Endothelial cell of umbilical vein (primary cell): ENCODE measurements around the gene LHCGR. TPM values are rescaled to one million over a fixed set of nuclear protein-coding genes. Genes with fewer than 3 reads are reported as not detected.

Experiments used
- BruUV-seq: library from RNA; stranded (reverse); fragments of 400-500 nt; replicated peaks from 2 replicates; lab custom pipeline; 2021; lab: Mats Ljungman, UMichigan
- CTCF ChIA-PET: fragments of 300-600, 350-600 bp; sonication (Branson Sonifier 250); formaldehyde crosslinking; loops from one replicate; lab custom pipeline; 2021; ENCODE audit warnings: antibody characterized with exemption, inconsistent platforms; lab: Charles Lee
- POLR2A ChIA-PET: fragments of 300-600, 350-600 bp; sonication (Branson Sonifier 250); formaldehyde crosslinking; loops from one replicate; lab custom pipeline; 2021; ENCODE audit warnings: antibody characterized with exemption, inconsistent platforms; lab: Charles Lee
- DNase-seq: peaks from one replicate; pipeline ENCODE4 v3.0.0-alpha.2; 2011; ENCODE audit warnings: low read depth, low spot score
- FAIRE-seq: peaks from 2 replicates; lab custom pipeline; 2011; peaks lifted over from hg19 to GRCh38; lab: Jason Lieb, UNC
- H2AFZ ChIP-seq: 2 replicates; pipeline ENCODE4 v1.6.0; 2012; ENCODE audit warnings: low read depth, low read length, control low read depth, inconsistent platforms
- H3K27ac ChIP-seq: 2 replicates; pipeline ENCODE4 v1.5.1; 2011; ENCODE audit warnings: low read depth, mild to moderate bottlenecking, control low read depth, low read length, moderate library complexity; ENCODE audit not compliant: insufficient read depth
- H3K27me3 ChIP-seq, 2 experiments: 2 replicates each; pipeline versions ENCODE4 v1.6.0 to v1.6.1; 2011; ENCODE audit warnings: low read length in 2 of 2, mixed read lengths in 1 of 2; ENCODE audit not compliant: control insufficient read depth in 2 of 2, insufficient read depth in 2 of 2
- H3K36me3 ChIP-seq, 2 experiments: 2 replicates in 1 of 2; 3 replicates in 1 of 2; pipeline ENCODE4 v1.5.1; 2011; ENCODE audit warnings: low read length in 2 of 2, mild to moderate bottlenecking in 1 of 2, moderate library complexity in 1 of 2; ENCODE audit not compliant: control insufficient read depth in 2 of 2, insufficient read depth in 2 of 2; ENCODE audit errors: extremely low read depth in 1 of 2
- H3K4me1 ChIP-seq: 3 replicates; pipeline ENCODE4 v1.5.1; 2011; ENCODE audit warnings: mild to moderate bottlenecking, low read length; ENCODE audit not compliant: control insufficient read depth, insufficient read depth; ENCODE audit errors: extremely low read depth
- H3K4me2 ChIP-seq: 2 replicates; pipeline ENCODE4 v1.6.1; 2011; ENCODE audit warnings: low read length, control low read depth, mixed read lengths; ENCODE audit not compliant: insufficient read depth
- H3K4me3 ChIP-seq, 3 experiments: fragments of 200-600 bp in 1 of 3; sonication (generic), shearing (Covaris generic) in 1 of 3; replicated peaks in 1 of 3; 2 replicates each; pipeline ENCODE4 v1.5.1; 2011 to 2016; ENCODE audit warnings: control low read depth in 3 of 3, low read length in 3 of 3, mild to moderate bottlenecking in 2 of 3, inconsistent platforms in 1 of 3, low read depth in 1 of 3, moderate library complexity in 1 of 3; ENCODE audit not compliant: insufficient read depth in 1 of 3
- H3K79me2 ChIP-seq: 2 replicates; pipeline ENCODE4 v1.6.0; 2012; ENCODE audit warnings: low read length, inconsistent platforms; ENCODE audit not compliant: control insufficient read depth, insufficient read depth
- H3K9ac ChIP-seq: replicated peaks from 2 replicates; pipeline ENCODE3; 2011; ENCODE audit warnings: low read length, control low read depth; ENCODE audit not compliant: insufficient read depth; ENCODE audit errors: extremely low read depth
- H3K9me1 ChIP-seq: replicated peaks from 3 replicates; pipeline ENCODE4 v1.6.0; 2011; ENCODE audit warnings: mild to moderate bottlenecking, low read length; ENCODE audit not compliant: control insufficient read depth, insufficient read depth; ENCODE audit errors: extremely low read depth
- H3K9me3 ChIP-seq: replicated peaks from 2 replicates; pipeline ENCODE4 v1.5.1; 2012; ENCODE audit warnings: low read length, inconsistent platforms; ENCODE audit not compliant: control insufficient read depth, insufficient read depth
- H4K20me1 ChIP-seq: replicated peaks from 2 replicates; pipeline ENCODE3; 2011; ENCODE audit warnings: mild to moderate bottlenecking, low read length; ENCODE audit not compliant: control insufficient read depth, insufficient read depth; ENCODE audit errors: extremely low read depth
- EZH2 ChIP-seq: IDR thresholded peaks from 2 replicates; pipeline ENCODE4 v1.6.1; 2012; ENCODE audit warnings: borderline replicate concordance, low read depth, mild to moderate bottlenecking, moderate library complexity, low read length, inconsistent platforms; ENCODE audit not compliant: severe bottlenecking
- FOS ChIP-seq: IDR thresholded peaks from 2 replicates; pipeline ENCODE4 v1.6.1; 2011; ENCODE audit warnings: mild to moderate bottlenecking, low read length, moderate library complexity, borderline replicate concordance; ENCODE audit not compliant: insufficient read depth
- GATA2 ChIP-seq: IDR thresholded peaks from 2 replicates; pipeline ENCODE4 v1.7.0; 2011; ENCODE audit warnings: low read depth, mild to moderate bottlenecking, moderate library complexity, mixed read lengths, low read length; ENCODE audit not compliant: insufficient read length, insufficient read depth
- JUN ChIP-seq: IDR thresholded peaks from 2 replicates; pipeline ENCODE4 v1.6.1; 2011; ENCODE audit warnings: borderline replicate concordance, low read depth; ENCODE audit not compliant: insufficient read length, insufficient read depth
- MYC ChIP-seq: IDR thresholded peaks from one replicate; pipeline ENCODE4 v1.6.1; 2011; ENCODE audit warnings: mild to moderate bottlenecking, low read depth, low read length
- POLR2A ChIP-seq: IDR thresholded peaks from 2 replicates; pipeline ENCODE4 v1.6.1; 2012; ENCODE audit warnings: low read depth, mild to moderate bottlenecking, control low read depth, low read length
- POLR2AphosphoS5 ChIP-seq: IDR thresholded peaks from 2 replicates; pipeline ENCODE4 v1.6.1; 2012; ENCODE audit warnings: low read depth, mild to moderate bottlenecking, control low read depth, low read length, moderate library complexity; ENCODE audit not compliant: insufficient read depth
- dilution Hi-C: fragments of 300-500 bp; cut with MboI; formaldehyde crosslinking; loops from one replicate; pipeline ENCODE4 v1.15.0; 2019; ENCODE audit warnings: low sequenced_read_pairs; ENCODE audit not compliant: extremely low pct_ligation_motif_present
- intact Hi-C: fragments of 100-400 bp; cut with micrococcal nuclease; formaldehyde crosslinking; loops from one replicate; pipeline ENCODE4 v1.10.0; 2022
- polyA plus RNA-seq, 4 experiments: library from polyadenylated mRNA; depleted of rRNA in 3 of 4; stranded (reverse) in 3 of 4; unstranded in 1 of 4; fragments of >200 nt; gene quantifications; 2 replicates each; pipeline versions ENCODE4 v1.2.1 to v1.2.3, GENCODE V29; 2011 to 2012; ENCODE audit warnings: missing spikeins in 1 of 4
- total RNA-seq: library from RNA; stranded (reverse); gene quantifications from 2 replicates; pipeline ENCODE4 v1.2.3, GENCODE V29; 2021
- TF ChIP-seq, protein P1 (sequence below): IDR thresholded peaks from 2 replicates; pipeline ENCODE4 v1.6.1; 2011; ENCODE audit not compliant: insufficient read depth, insufficient read length
- TF ChIP-seq, protein P2 (sequence below), 2 donors: IDR thresholded peaks; 1 replicate in 1 of 2; 2 replicates in 1 of 2; pipeline ENCODE4 v1.5.1; 2011; ENCODE audit warnings: low read length in 2 of 2, mild to moderate bottlenecking in 2 of 2, moderate library complexity in 2 of 2, control low read depth in 1 of 2, inconsistent platforms in 1 of 2, low read depth in 1 of 2; ENCODE audit not compliant: insufficient read depth in 1 of 2; ENCODE audit errors: extremely low read depth in 1 of 2

LHCGR gene
- total and polyA plus RNA-seq, 2 donors (not counting 3 experiments of a cell fraction or from before 2014, with no cell fraction given), result not detected

DNA sequence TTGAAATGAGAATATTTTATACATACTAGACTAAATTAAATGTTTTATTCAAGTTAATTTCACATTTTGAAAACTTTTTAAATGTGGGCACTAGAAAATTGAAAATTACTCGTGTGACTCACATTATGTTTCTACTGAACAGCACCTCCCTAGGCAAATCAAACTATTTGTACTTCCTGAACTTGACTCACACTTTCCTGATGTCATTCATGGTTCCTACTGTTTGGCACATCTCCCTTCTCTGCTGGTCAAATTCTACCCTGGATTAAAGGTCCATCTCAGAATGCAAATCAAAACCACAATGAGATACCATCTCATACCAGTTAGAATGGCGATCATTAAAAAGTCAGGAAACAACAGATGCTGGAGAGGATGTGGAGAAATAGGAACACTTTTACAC, 16.7 kb downstream of the LHCGR start:
- no TSS peak for BruUV-seq
- Histone ChIP-seq H3K27ac (no peak overlapping the region), H3K27me3 (no peaks in the 10 kb centered on the region), H3K36me3 (no peaks in the 10 kb centered on the region), H2AFZ (no peak overlapping the region), H3K4me1 (no peaks in the 10 kb centered on the region), H3K9me3 (no peaks in the 10 kb centered on the region), H4K20me1 (no peaks in the 10 kb centered on the region), H3K9ac (no peak overlapping the region), H3K4me2 (no peak overlapping the region), H3K79me2 (no peaks in the 10 kb centered on the region), H3K4me3 (no peak overlapping the region), H3K9me1 (no peaks in the 10 kb centered on the region)
- TF ChIP-seq, protein P1, sequence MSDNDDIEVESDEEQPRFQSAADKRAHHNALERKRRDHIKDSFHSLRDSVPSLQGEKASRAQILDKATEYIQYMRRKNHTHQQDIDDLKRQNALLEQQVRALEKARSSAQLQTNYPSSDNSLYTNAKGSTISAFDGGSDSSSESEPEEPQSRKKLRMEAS, result no peak
- peak; percentile 10 for TF ChIP-seq JUN
- FAIRE-seq (no peak), DNase-seq (peak; percentile 33)
- intact Hi-C loops (no loop called here), dilution Hi-C loops (no loop called here)
- ChIA-PET CTCF (no interaction called here), POLR2A (no interaction called here)

DNA sequence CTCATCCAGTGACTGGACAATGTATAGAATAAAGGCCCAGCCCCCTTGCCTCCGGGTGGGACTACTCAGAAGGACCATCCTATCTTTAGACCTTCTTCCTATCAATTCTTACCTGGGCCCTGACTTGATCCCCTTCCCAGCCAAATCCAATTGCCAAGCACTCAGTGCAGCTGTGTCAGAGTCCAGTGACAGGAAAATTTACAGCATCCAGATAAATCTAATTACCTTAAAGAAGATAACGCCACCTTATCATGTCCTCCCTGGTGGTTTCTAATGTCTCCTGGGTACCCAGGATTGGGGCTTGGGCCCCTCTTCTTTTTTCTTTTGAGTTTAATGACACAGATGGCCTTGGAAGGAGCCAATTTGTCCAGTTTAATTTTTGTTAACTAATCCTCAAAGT, 19.3 kb downstream of the LHCGR start:
- no peaks in the 10 kb centered on the region for H3K9me3 ChIP-seq
- no peaks in the 10 kb centered on the region for H3K27me3 ChIP-seq
- no peak for FAIRE-seq
- no TSS peak for BruUV-seq
- intact Hi-C loops, result no loop called here
- no peaks in the 10 kb centered on the region for H4K20me1 ChIP-seq
- dilution Hi-C loops, result no loop called here
- no peak overlapping the region for H3K4me3 ChIP-seq
- no peak overlapping the region for H3K27ac ChIP-seq
- no peak overlapping the region for H2AFZ ChIP-seq
- no peak overlapping the region for H3K9ac ChIP-seq
- no peaks in the 10 kb centered on the region for H3K9me1 ChIP-seq
- ChIA-PET POLR2A (no interaction called here), CTCF (no interaction called here)
- no peaks in the 10 kb centered on the region for H3K36me3 ChIP-seq
- TF ChIP-seq, protein P2, sequence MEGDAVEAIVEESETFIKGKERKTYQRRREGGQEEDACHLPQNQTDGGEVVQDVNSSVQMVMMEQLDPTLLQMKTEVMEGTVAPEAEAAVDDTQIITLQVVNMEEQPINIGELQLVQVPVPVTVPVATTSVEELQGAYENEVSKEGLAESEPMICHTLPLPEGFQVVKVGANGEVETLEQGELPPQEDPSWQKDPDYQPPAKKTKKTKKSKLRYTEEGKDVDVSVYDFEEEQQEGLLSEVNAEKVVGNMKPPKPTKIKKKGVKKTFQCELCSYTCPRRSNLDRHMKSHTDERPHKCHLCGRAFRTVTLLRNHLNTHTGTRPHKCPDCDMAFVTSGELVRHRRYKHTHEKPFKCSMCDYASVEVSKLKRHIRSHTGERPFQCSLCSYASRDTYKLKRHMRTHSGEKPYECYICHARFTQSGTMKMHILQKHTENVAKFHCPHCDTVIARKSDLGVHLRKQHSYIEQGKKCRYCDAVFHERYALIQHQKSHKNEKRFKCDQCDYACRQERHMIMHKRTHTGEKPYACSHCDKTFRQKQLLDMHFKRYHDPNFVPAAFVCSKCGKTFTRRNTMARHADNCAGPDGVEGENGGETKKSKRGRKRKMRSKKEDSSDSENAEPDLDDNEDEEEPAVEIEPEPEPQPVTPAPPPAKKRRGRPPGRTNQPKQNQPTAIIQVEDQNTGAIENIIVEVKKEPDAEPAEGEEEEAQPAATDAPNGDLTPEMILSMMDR (IDR thresholded peaks at IDR 0.05; ENCODE audit: extremely low read depth in 1 of 2, insufficient read depth in 1 of 2, low read depth in 1 of 2, low read length in 2 of 2), result no peak
- TF ChIP-seq EZH2 (no peak), POLR2AphosphoS5 (no peak), POLR2A (no peak), GATA2 (no peak), FOS (no peak), JUN (no peak), MYC (no peak)
- TF ChIP-seq, protein P1, result no peak
- no peaks in the 10 kb centered on the region for H3K4me1 ChIP-seq
- no peak for DNase-seq
- no peak overlapping the region for H3K4me2 ChIP-seq
- no peaks in the 10 kb centered on the region for H3K79me2 ChIP-seq
